Liver (tissue), 9 donors: ENCODE data around the gene ZFP42. TPM values are rescaled to one million over a fixed set of nuclear protein-coding genes. Genes with fewer than 3 reads are reported as not detected.

ENCODE experiments used
- DNase-seq: peaks from one replicate; pipeline ENCODE4 v3.0.0-alpha.2; 2017; ENCODE audit warnings: low spot score
- H3K27ac ChIP-seq, 2 donors: one replicate each; pipeline ENCODE4 v1.7.0; 2013; ENCODE audit warnings: inconsistent platforms in 2 of 2, low read length in 2 of 2, control low read depth in 1 of 2, low read depth in 1 of 2, mild to moderate bottlenecking in 1 of 2
- H3K27me3 ChIP-seq, 4 donors: one replicate each; pipeline versions ENCODE4 v1.6.1 to v1.7.0; 2013; ENCODE audit warnings: low read length in 3 of 4, inconsistent platforms in 1 of 4, mild to moderate bottlenecking in 1 of 4, moderate library complexity in 1 of 4; ENCODE audit not compliant: control insufficient read depth in 4 of 4, insufficient read depth in 4 of 4
- H3K36me3 ChIP-seq, 4 donors: one replicate each; pipeline versions ENCODE4 v1.6.1 to v1.7.0; 2013; ENCODE audit warnings: low read length in 3 of 4, mild to moderate bottlenecking in 3 of 4, low read depth in 1 of 4, moderate library complexity in 1 of 4; ENCODE audit not compliant: control insufficient read depth in 4 of 4, insufficient read depth in 3 of 4
- H3K4me1 ChIP-seq, 4 donors: one replicate each; pipeline versions ENCODE4 v1.6.1 to v1.7.0; 2013; ENCODE audit warnings: low read length in 3 of 4, mild to moderate bottlenecking in 3 of 4, moderate library complexity in 1 of 4; ENCODE audit not compliant: control insufficient read depth in 4 of 4, insufficient read depth in 4 of 4
- H3K4me3 ChIP-seq, 3 donors: one replicate each; pipeline versions ENCODE4 v1.6.1 to v1.7.0; 2013; ENCODE audit warnings: low read length in 3 of 3, control low read depth in 1 of 3, low read depth in 1 of 3, mild to moderate bottlenecking in 1 of 3
- H3K9ac ChIP-seq, 2 donors: one replicate each; pipeline ENCODE4 v1.7.0; 2013; ENCODE audit warnings: low read length in 2 of 2, mild to moderate bottlenecking in 2 of 2, moderate library complexity in 2 of 2, control low read depth in 1 of 2, low read depth in 1 of 2
- H3K9me3 ChIP-seq, 4 donors: one replicate each; pipeline versions ENCODE4 v1.6.1 to v1.7.0; 2013; ENCODE audit warnings: low read length in 3 of 4; ENCODE audit not compliant: control insufficient read depth in 4 of 4
- CTCF ChIP-seq: fragments of 150-350 bp; IDR thresholded peaks from 2 replicates; pipeline ENCODE4 v1.5.1; 2017; ENCODE audit warnings: improper control_type of control experiment, low read depth, low read length; ENCODE audit not compliant: missing input control
- EGR1 ChIP-seq, 2 donors: IDR thresholded peaks; 2 replicates each; pipeline ENCODE4 v1.6.1; 2016 to 2018; ENCODE audit warnings: antibody characterized with exemption in 2 of 2, low read depth in 2 of 2
- FOXA1 ChIP-seq: IDR thresholded peaks from 2 replicates; pipeline ENCODE4 v1.6.1; 2016; ENCODE audit warnings: antibody characterized with exemption
- FOXA2 ChIP-seq: IDR thresholded peaks from 2 replicates; pipeline ENCODE4 v1.6.1; 2016; ENCODE audit warnings: antibody characterized with exemption
- GABPA ChIP-seq, 2 donors: IDR thresholded peaks in 1 of 2; conservative IDR thresholded peaks in 1 of 2; 2 replicates each; pipeline ENCODE4 v1.6.1; 2016; ENCODE audit warnings: antibody characterized with exemption in 2 of 2, mild to moderate bottlenecking in 1 of 2, moderate library complexity in 1 of 2
- HNF4G ChIP-seq: IDR thresholded peaks from 2 replicates; pipeline ENCODE4 v1.6.1; 2016; ENCODE audit warnings: antibody characterized with exemption
- JUND ChIP-seq, 2 donors: IDR thresholded peaks; 2 replicates each; pipeline ENCODE4 v1.6.1; 2016; ENCODE audit warnings: antibody characterized with exemption in 2 of 2
- NR2F2 ChIP-seq: IDR thresholded peaks from 2 replicates; pipeline ENCODE4 v1.6.1; 2016; ENCODE audit warnings: antibody characterized with exemption
- RAD21 ChIP-seq, 2 donors: IDR thresholded peaks; 2 replicates each; pipeline ENCODE4 v1.6.1; 2016; ENCODE audit warnings: antibody characterized with exemption in 2 of 2, mild to moderate bottlenecking in 2 of 2
- RXRA ChIP-seq, 2 donors: IDR thresholded peaks; 2 replicates each; pipeline ENCODE4 v1.6.1; 2017 to 2018; ENCODE audit warnings: antibody characterized with exemption in 2 of 2, mild to moderate bottlenecking in 1 of 2
- SP1 ChIP-seq: IDR thresholded peaks from 2 replicates; pipeline ENCODE4 v1.6.1; 2018; ENCODE audit warnings: antibody characterized with exemption, mild to moderate bottlenecking
- TAF1 ChIP-seq: conservative IDR thresholded peaks from 2 replicates; pipeline ENCODE4 v1.6.1; 2016; ENCODE audit warnings: antibody characterized with exemption, mild to moderate bottlenecking
- WGBS: extraction: QIAGEN DNeasy Blood & Tissue Kit; methylation state at CpG from one replicate; pipeline ENCODE4 v1.1.7; 2013; 5-methylcytosine and 5-hydroxymethylcytosine counted together
- polyA plus RNA-seq, 2 donors: library from polyadenylated mRNA; stranded (reverse) in 1 of 2; unstranded in 1 of 2; fragments of 200-250 nt in 1 of 2; fragments of >200 nt in 1 of 2; fragmentation: Nextera tagmentation in 1 of 2; extraction: Ambion mirVana in 1 of 2; gene quantifications; one replicate each; pipeline versions ENCODE4 v1.2.1 to v1.2.3, GENCODE V29; 2013 to 2015
- total RNA-seq, 2 donors: library from RNA; depleted of rRNA; stranded (reverse); fragments of >200 nt; gene quantifications; one replicate each; pipeline ENCODE4 v1.2.3, GENCODE V29; 2014
- TF ChIP-seq, protein P1 (sequence below): IDR thresholded peaks from 2 replicates; pipeline ENCODE4 v1.6.1; 2016; ENCODE audit warnings: antibody characterized with exemption
- TF ChIP-seq, protein P2 (sequence below): IDR thresholded peaks from 2 replicates; pipeline ENCODE4 v1.6.1; 2016; ENCODE audit warnings: antibody characterized with exemption, mild to moderate bottlenecking
- TF ChIP-seq, protein P3 (sequence below): IDR thresholded peaks from 2 replicates; pipeline ENCODE4 v1.6.1; 2016; ENCODE audit warnings: antibody characterized with exemption
- donor health status: healthy.
- donor health status: healthy.
- donor health status: healthy.
- donor health status: healthy.
- donor health status: healthy.

ZFP42 gene
- total and polyA plus RNA-seq, 4 donors, result not detected

GRCh38 chr4:187983746-187984145 lies 11.8 kb upstream of the ZFP42 start:
- Histone ChIP-seq H3K9me3 (peaks cover 0 to 2% (median 0%) of the 10 kb centered on the region in 4 donors), H3K4me1 (no peaks in the 10 kb centered on the region), H3K27ac (no peak overlapping the region), H3K4me3 (no peak overlapping the region), H3K9ac (no peak overlapping the region), H3K36me3 (no peaks in the 10 kb centered on the region), H3K27me3 (peaks cover 0 to 2% (median 0%) of the 10 kb centered on the region in 4 donors)
- WGBS, result 98% methylated on average over 2 of the region's 2 CpGs
- DNase-seq, result no peak
- TF ChIP-seq, protein P1, sequence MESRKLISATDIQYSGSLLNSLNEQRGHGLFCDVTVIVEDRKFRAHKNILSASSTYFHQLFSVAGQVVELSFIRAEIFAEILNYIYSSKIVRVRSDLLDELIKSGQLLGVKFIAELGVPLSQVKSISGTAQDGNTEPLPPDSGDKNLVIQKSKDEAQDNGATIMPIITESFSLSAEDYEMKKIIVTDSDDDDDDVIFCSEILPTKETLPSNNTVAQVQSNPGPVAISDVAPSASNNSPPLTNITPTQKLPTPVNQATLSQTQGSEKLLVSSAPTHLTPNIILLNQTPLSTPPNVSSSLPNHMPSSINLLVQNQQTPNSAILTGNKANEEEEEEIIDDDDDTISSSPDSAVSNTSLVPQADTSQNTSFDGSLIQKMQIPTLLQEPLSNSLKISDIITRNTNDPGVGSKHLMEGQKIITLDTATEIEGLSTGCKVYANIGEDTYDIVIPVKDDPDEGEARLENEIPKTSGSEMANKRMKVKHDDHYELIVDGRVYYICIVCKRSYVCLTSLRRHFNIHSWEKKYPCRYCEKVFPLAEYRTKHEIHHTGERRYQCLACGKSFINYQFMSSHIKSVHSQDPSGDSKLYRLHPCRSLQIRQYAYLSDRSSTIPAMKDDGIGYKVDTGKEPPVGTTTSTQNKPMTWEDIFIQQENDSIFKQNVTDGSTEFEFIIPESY, result no peak
- TF ChIP-seq, protein P2, sequence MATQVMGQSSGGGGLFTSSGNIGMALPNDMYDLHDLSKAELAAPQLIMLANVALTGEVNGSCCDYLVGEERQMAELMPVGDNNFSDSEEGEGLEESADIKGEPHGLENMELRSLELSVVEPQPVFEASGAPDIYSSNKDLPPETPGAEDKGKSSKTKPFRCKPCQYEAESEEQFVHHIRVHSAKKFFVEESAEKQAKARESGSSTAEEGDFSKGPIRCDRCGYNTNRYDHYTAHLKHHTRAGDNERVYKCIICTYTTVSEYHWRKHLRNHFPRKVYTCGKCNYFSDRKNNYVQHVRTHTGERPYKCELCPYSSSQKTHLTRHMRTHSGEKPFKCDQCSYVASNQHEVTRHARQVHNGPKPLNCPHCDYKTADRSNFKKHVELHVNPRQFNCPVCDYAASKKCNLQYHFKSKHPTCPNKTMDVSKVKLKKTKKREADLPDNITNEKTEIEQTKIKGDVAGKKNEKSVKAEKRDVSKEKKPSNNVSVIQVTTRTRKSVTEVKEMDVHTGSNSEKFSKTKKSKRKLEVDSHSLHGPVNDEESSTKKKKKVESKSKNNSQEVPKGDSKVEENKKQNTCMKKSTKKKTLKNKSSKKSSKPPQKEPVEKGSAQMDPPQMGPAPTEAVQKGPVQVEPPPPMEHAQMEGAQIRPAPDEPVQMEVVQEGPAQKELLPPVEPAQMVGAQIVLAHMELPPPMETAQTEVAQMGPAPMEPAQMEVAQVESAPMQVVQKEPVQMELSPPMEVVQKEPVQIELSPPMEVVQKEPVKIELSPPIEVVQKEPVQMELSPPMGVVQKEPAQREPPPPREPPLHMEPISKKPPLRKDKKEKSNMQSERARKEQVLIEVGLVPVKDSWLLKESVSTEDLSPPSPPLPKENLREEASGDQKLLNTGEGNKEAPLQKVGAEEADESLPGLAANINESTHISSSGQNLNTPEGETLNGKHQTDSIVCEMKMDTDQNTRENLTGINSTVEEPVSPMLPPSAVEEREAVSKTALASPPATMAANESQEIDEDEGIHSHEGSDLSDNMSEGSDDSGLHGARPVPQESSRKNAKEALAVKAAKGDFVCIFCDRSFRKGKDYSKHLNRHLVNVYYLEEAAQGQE, result no peak
- no peak for TF ChIP-seq RAD21 (IDR thresholded peaks at IDR 0.05)
- TF ChIP-seq FOXA1, result no peak
- TF ChIP-seq EGR1 (IDR thresholded peaks at IDR 0.05; ENCODE audit: low read depth in 2 of 2), result no peak
- TF ChIP-seq NR2F2, result no peak
- TF ChIP-seq HNF4G, result no peak
- no peak for TF ChIP-seq SP1
- TF ChIP-seq CTCF, result no peak
- TF ChIP-seq GABPA (IDR thresholded peaks at IDR 0.05 in 1 of 2, conservative IDR thresholded peaks at IDR 0.05 in 1 of 2), result no peak
- no peak for TF ChIP-seq FOXA2
- TF ChIP-seq, protein P3, sequence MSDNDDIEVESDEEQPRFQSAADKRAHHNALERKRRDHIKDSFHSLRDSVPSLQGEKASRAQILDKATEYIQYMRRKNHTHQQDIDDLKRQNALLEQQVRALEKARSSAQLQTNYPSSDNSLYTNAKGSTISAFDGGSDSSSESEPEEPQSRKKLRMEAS, result no peak

GRCh38 chr4:187992971-187993370 lies 2.6 kb upstream of the ZFP42 start:
- Histone ChIP-seq H3K27me3 (peaks cover 0 to 5% (median 0%) of the 10 kb centered on the region in 4 donors), H3K9ac (no peak overlapping the region), H3K9me3 (peaks cover 0 to 9% (median 1%) of the 10 kb centered on the region in 4 donors), H3K27ac (no peak overlapping the region), H3K4me1 (no peaks in the 10 kb centered on the region), H3K4me3 (no peak overlapping the region), H3K36me3 (no peaks in the 10 kb centered on the region)
- 72% methylated on average over 5 of the region's 5 CpGs for WGBS
- no peak for DNase-seq
- TF ChIP-seq CTCF (no peak), FOXA1 (no peak), NR2F2 (no peak), JUND (IDR thresholded peaks at IDR 0.05) (no peak), TAF1 (no peak), FOXA2 (no peak), HNF4G (no peak), RXRA (IDR thresholded peaks at IDR 0.05) (no peak)
- TF ChIP-seq, protein P3, result no peak
- TF ChIP-seq, protein P1, result no peak
- TF ChIP-seq, protein P2, result no peak
